Spleen (tissue), 11 donors: ENCODE measurements around the gene MEIG1. TPM values are rescaled to one million over a fixed set of nuclear protein-coding genes. Genes with fewer than 3 reads are reported as not detected.
A peak's percentile ranks its signal among the peaks of the same experiment; 100 is the strongest.
"Not testable (repeated sequence)": the region's sequence is repeated elsewhere in the genome, so short reads cannot be mapped to it uniquely, and the experiment has no call there.

Source experiments
- DNase-seq: peaks from one replicate; pipeline ENCODE4 v3.0.0-alpha.2; 2020
- H3K27ac ChIP-seq, 8 donors: fragments of 200-600 bp; sonication (generic) in 7 of 8; 1 replicate in 4 of 8; 2 replicates in 4 of 8; pipeline versions ENCODE4 v1.5.0 to v1.8.0; 2016 to 2021; ENCODE audit warnings: inconsistent platforms in 4 of 8, mild to moderate bottlenecking in 4 of 8, moderate library complexity in 1 of 8
- H3K27me3 ChIP-seq, 7 donors: fragments of 200-600 bp; sonication (generic) in 6 of 7; replicated peaks in 1 of 7; 1 replicate in 4 of 7; 2 replicates in 3 of 7; pipeline versions ENCODE4 v1.5.0 to v1.8.0; 2016 to 2021; ENCODE audit warnings: inconsistent platforms in 3 of 7, mild to moderate bottlenecking in 1 of 7
- H3K36me3 ChIP-seq, 6 donors: fragments of 200-600 bp; sonication (generic) in 5 of 6; 1 replicate in 4 of 6; 2 replicates in 2 of 6; pipeline versions ENCODE4 v1.5.0 to v1.8.0; 2016 to 2021; ENCODE audit warnings: inconsistent platforms in 2 of 6
- H3K4me1 ChIP-seq, 6 donors: fragments of 200-600 bp; sonication (generic) in 5 of 6; 1 replicate in 3 of 6; 2 replicates in 3 of 6; pipeline versions ENCODE4 v1.5.0 to v1.8.0; 2016 to 2021; ENCODE audit warnings: inconsistent platforms in 3 of 6
- H3K4me3 ChIP-seq, 8 donors: fragments of 200-600 bp; sonication (generic) in 7 of 8; 1 replicate in 4 of 8; 2 replicates in 4 of 8; pipeline versions ENCODE4 v1.5.0 to v1.8.0; 2016 to 2021; ENCODE audit warnings: inconsistent platforms in 4 of 8, mild to moderate bottlenecking in 4 of 8, moderate library complexity in 2 of 8
- H3K9me3 ChIP-seq, 8 donors: fragments of 200-600 bp; sonication (generic) in 7 of 8; 1 replicate in 4 of 8; 2 replicates in 4 of 8; pipeline versions ENCODE4 v1.5.0 to v1.8.0; 2016 to 2021; ENCODE audit warnings: inconsistent platforms in 4 of 8
- CTCF ChIP-seq, 11 experiments: fragments of 200-600 bp in 7 of 11; fragments of 450-650 bp in 4 of 11; sonication (generic) in 4 of 11; IDR thresholded peaks in 8 of 11; conservative IDR thresholded peaks in 3 of 11; 1 replicate in 7 of 11; 2 replicates in 4 of 11; pipeline versions ENCODE4 v1.4.0 to v1.8.0; 2016 to 2021; ENCODE audit warnings: antibody characterized with exemption in 11 of 11, inconsistent platforms in 4 of 11, mild to moderate bottlenecking in 1 of 11
- POLR2A ChIP-seq, 3 donors: fragments of 450-650 bp; IDR thresholded peaks; one replicate each; pipeline ENCODE4 v1.5.1; 2017; ENCODE audit warnings: antibody characterized with exemption in 3 of 3, mild to moderate bottlenecking in 1 of 3
- POLR2AphosphoS5 ChIP-seq, 3 donors: sonication (generic); formaldehyde crosslinking; IDR thresholded peaks; one replicate each; pipeline ENCODE4 v1.5.1; 2017; ENCODE audit warnings: antibody characterized with exemption in 3 of 3
- WGBS, 5 donors: extraction: QIAGEN DNeasy Blood & Tissue Kit in 3 of 5; methylation state at CpG; one replicate each; pipeline versions ENCODE4 v1.1.5 to v1.1.7; 2013 to 2018; 5-methylcytosine and 5-hydroxymethylcytosine counted together
- intact Hi-C: fragments of 100-400 bp; cut with DNase I; formaldehyde crosslinking; loops from one replicate; pipeline ENCODE4 v1.15.0; 2023; ENCODE audit warnings: low total_unique reads
- polyA plus RNA-seq, 3 donors: library from polyadenylated mRNA; stranded (reverse); fragments of 200-250 nt; gene quantifications; one replicate each; pipeline ENCODE4 v1.2.1, GENCODE V29; 2013
- total RNA-seq, 7 donors: library from RNA; depleted of rRNA in 3 of 7; stranded (reverse); fragments of >200 nt in 3 of 7; fragmentation: NEBNext Ultra II Directional in 4 of 7; extraction: Animal tissue kit (Norgen Biotek cat#: 25700) in 4 of 7; gene quantifications; one replicate each; pipeline versions ENCODE4 v1.1.0 to v1.2.1, GENCODE V29; 2016 to 2021
- donor health status: healthy with polysubstance abuse.
- donor health status: DM: no; HTN: no; CAD: no; lungs with moderate emphysema.
- donor health status: DM: no; HTN: no; CAD: no.
- donor health status: Bipolar disorder and iron deficiency.
- donor health status: healthy.
- donor health status: DM: no; HTN: no; CAD: no.
- donor health status: DM: yes; HTN: yes; CAD: no.

Gene MEIG1
- total and polyA plus RNA-seq, 10 donors = 0.54 to 0.64 (median 0.57) TPM; not detected in 7

DNA sequence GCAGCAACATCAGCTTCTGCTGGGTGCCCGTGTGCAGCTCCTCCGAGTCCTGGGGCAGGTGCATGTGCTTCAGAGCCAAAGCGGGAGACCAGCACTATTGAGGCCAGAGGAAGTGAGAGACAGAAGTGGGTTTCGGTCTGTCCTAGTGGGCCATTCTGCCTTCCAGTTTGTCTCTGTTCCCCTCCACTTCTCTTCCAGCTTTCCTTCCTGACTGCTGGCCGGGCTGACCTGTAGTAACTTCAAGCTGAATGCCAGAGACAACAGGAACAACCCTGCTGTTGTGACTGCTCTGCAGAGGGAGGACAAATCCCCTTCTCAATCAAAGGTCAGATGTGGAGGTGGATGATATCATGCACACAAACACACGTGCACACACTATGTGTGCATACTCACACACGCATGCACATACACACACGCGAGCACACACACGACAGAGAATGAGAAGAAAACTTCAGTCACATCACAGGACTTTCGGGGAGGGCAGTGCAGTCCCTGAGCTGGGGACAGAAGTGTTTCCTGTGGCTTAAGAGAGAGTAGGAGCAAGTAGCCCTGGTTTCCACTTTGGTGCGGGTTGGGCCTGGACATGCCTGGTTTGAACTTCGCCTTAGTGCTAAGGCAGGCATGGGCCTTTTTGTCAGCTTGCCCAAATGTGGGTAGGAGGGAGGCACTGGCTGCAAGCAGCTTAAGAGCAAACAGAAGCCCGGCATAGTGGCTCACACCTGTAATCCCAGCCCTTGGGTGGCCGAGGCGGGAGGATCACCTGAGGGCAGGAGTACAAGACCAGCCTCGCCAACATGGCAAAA is 16.8 kb upstream of the MEIG1 start:
- Histone ChIP-seq H3K4me1 (peaks cover 0 to 18% (median 12%) of the 10 kb centered on the region in 6 donors), H3K36me3 (peaks cover 0 to 96% (median 51%) of the 10 kb centered on the region in 6 donors), H3K27ac (peak overlapping the region in 4 of 8 donors; percentile 42 to 63 (median 46))
- 70 to 83% (median 76%) methylated on average over 11 to 17 of the region's 17 CpGs for WGBS, 5 donors
- H3K4me3 ChIP-seq, H3K9me3 ChIP-seq, DNase-seq, H3K27me3 ChIP-seq, intact Hi-C loops: not testable (repeated sequence)
- peak in 1 of 3 donors; percentile 17 for TF ChIP-seq POLR2AphosphoS5 (IDR thresholded peaks at IDR 0.05)

DNA sequence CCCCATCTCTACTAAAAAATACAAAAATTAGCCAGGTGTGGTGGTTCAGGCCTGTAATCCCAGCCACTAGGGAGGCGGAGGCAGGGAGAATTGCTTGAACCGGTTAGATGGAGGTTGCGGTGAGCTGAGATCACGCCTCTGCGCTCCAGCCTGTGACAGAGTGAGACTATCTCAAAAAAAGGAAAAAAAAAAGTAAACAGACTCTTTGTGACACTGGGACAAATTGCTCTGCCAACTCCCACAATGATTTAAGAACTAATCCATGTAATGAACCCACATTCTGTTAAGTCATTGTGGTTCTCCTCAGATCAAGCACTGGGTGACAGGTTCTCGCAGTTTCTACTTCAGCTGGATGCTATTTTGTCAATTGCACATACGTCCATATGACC is 16.2 kb upstream of the MEIG1 start:
- H3K27me3 ChIP-seq, DNase-seq, H3K4me3 ChIP-seq, H3K9me3 ChIP-seq, intact Hi-C loops: not testable (repeated sequence)
- Histone ChIP-seq H3K36me3 (peaks cover 0 to 96% (median 54%) of the 10 kb centered on the region in 6 donors), H3K27ac (peak overlapping the region in 3 of 8 donors; percentile 33 to 63 (median 42)), H3K4me1 (peaks cover 0 to 18% (median 12%) of the 10 kb centered on the region in 6 donors)
- WGBS, 5 donors = 88 to 91% (median 89%) methylated on average over 7 of the region's 7 CpGs

DNA sequence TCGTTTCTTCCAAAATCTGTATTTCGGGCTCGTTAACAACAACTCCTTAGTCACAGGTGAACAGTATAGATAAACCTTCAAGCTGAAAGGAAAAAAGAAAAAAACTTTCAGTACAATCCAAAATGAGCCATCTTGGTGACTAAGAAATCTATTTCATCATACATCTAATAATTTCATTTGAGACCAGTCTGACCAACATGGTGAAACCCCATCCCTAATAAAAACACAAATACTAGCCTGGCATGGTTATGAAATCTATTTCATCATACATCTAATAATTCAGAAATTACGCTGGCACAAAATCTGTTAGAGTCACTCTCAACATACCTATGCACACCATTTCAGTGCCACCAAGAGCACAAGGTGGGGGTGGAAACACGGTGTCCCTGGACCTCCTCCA is 14.1 kb upstream of the MEIG1 start:
- H3K9me3 ChIP-seq = no peaks in the 10 kb centered on the region
- no peak for DNase-seq
- no peak overlapping the region for H3K4me3 ChIP-seq
- no peak overlapping the region for H3K27ac ChIP-seq
- peaks cover 0 to 32% (median 16%) of the 10 kb centered on the region in 6 donors for H3K4me1 ChIP-seq
- intact Hi-C loops = no loop called here
- WGBS, 5 donors = 92 to 98% (median 96%) methylated on average over 5 of the region's 5 CpGs
- no peaks in the 10 kb centered on the region for H3K27me3 ChIP-seq
- peaks cover 0 to 96% (median 53%) of the 10 kb centered on the region in 6 donors for H3K36me3 ChIP-seq
- TF ChIP-seq POLR2A (IDR thresholded peaks at IDR 0.05) (no peak), CTCF (IDR thresholded peaks at IDR 0.05 in 8 of 11, conservative IDR thresholded peaks at IDR 0.05 in 3 of 11) (no peak), POLR2AphosphoS5 (IDR thresholded peaks at IDR 0.05) (no peak)

GRCh38 chr10:14947268-14947667 is 11.9 kb upstream of the MEIG1 start:
- Histone ChIP-seq H3K36me3 (peaks cover 0 to 77% (median 53%) of the 10 kb centered on the region in 6 donors), H3K4me1 (peaks cover 3 to 43% (median 31%) of the 10 kb centered on the region in 6 donors), H3K27me3 (no peaks in the 10 kb centered on the region), H3K9me3 (no peaks in the 10 kb centered on the region), H3K4me3 (no peak overlapping the region), H3K27ac (no peak overlapping the region)
- no peak for DNase-seq
- 89 to 100% (median 97%) methylated on average over 1 of the region's 1 CpG for WGBS, 5 donors
- intact Hi-C loops = no loop called here
- TF ChIP-seq CTCF (IDR thresholded peaks at IDR 0.05 in 8 of 11, conservative IDR thresholded peaks at IDR 0.05 in 3 of 11) (no peak), POLR2AphosphoS5 (IDR thresholded peaks at IDR 0.05) (no peak), POLR2A (IDR thresholded peaks at IDR 0.05) (no peak)

DNA sequence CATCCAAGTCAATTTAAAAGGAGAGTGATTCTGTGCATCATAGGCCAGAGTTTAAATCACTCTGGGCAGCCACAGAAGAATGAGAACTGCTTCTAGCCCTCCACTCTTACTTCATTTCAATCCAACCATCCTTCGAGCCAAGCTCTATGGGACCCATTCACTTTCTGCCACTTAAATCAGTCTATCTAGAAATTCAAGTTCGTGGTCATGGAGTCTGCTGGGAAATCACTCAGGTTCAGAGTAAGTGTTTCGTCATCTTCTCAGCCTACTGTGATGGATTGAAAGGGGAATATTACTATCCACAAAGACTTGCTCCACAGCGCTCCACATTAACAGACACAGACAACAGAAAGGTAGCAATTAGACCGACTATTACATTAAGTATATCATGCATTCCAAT is 9.9 kb upstream of the MEIG1 start:
- intact Hi-C loops = no loop called here
- no peaks in the 10 kb centered on the region for H3K27me3 ChIP-seq
- H3K4me3 ChIP-seq = no peak overlapping the region
- TF ChIP-seq POLR2AphosphoS5 (IDR thresholded peaks at IDR 0.05) (no peak), POLR2A (IDR thresholded peaks at IDR 0.05) (no peak), CTCF (IDR thresholded peaks at IDR 0.05 in 8 of 11, conservative IDR thresholded peaks at IDR 0.05 in 3 of 11) (no peak)
- 77 to 91% (median 86%) methylated on average over 5 of the region's 5 CpGs for WGBS, 5 donors
- no peaks in the 10 kb centered on the region for H3K9me3 ChIP-seq
- H3K4me1 ChIP-seq = peaks cover 15 to 50% (median 36%) of the 10 kb centered on the region in 6 donors
- H3K36me3 ChIP-seq = peaks cover 0 to 56% (median 39%) of the 10 kb centered on the region in 6 donors
- H3K27ac ChIP-seq = no peak overlapping the region
- DNase-seq = no peak
